ENCODE measurements around the gene PRPF38B. TPM values are rescaled to one million over a fixed set of nuclear protein-coding genes. Genes with fewer than 3 reads are reported as not detected.
A peak's percentile ranks its signal among the peaks of the same experiment; 100 is the strongest.

PRPF38B gene
- total RNA-seq, 5 donors from 2014 or later (not counting 1 experiment from before 2014, with no cell fraction given) = 109 to 130 (median 110) TPM

GRCh38 chr1:108646265-108646647, 45.9 kb upstream of the PRPF38B start:
- Histone ChIP-seq H3K27ac (ENCODE audit: low read length) (peak overlapping the region; percentile 97), H3K27me3 (replicated peaks in 1 of 2; ENCODE audit: control insufficient read depth in 2 of 2, extremely low read depth in 1 of 2, insufficient read depth in 2 of 2, low read length in 1 of 2) (no peaks in the 10 kb centered on the region), H3K9me3 (no peaks in the 10 kb centered on the region), H3K4me3 (ENCODE audit: control insufficient read depth in 1 of 2, extremely low read depth in 1 of 2, low read length in 1 of 2) (peak overlapping the region in 1 of 2 donors; percentile 7), H3K4me1 (ENCODE audit: control insufficient read depth in 1 of 2, extremely low read depth in 1 of 2, insufficient read depth in 2 of 2, low read length in 2 of 2) (peaks cover 42 to 55% of the 10 kb centered on the region in 2 experiments), H3K36me3 (ENCODE audit: control insufficient read depth in 2 of 2, extremely low read depth in 1 of 2, insufficient read depth in 1 of 2, low read length in 1 of 2) (peaks cover 0 to 18% of the 10 kb centered on the region in 2 donors)
- Mint-ChIP-seq H3K27me3 (no peaks in the 10 kb centered on the region), H3K27ac (peak overlapping the region; percentile 99), H3K4me1 (peaks cover 64 to 66% (median 65%) of the 10 kb centered on the region in 3 donors), H3K4me3 (peak overlapping the region; percentile 49 to 75 (median 66)), H3K36me3 (peaks cover 33% of the 10 kb centered on the region), H3K9me3 (peaks cover 0 to 6% (median 6%) of the 10 kb centered on the region in 3 donors)
- POLR2A ChIA-PET = interaction anchor here (0.5 to 3.8 kb wide), 11 partner anchors 13 to 683 kb away, joined by 3 to 45 read pairs (median 7); partner anchors contain the start of genes HENMT1 (in 2 of the 2), PRPF38B (in 2 of the 2) and EEIG2 (in 1 of the 2)
- 82% methylated on average over 2 of the region's 4 CpGs for WGBS (ENCODE audit: insufficient coverage)
- CTCF ChIA-PET = interaction anchor here (1.2 to 5.2 kb wide), 8 partner anchors 13 to 135 kb away, joined by 3 to 54 read pairs (median 11); partner anchors contain the start of genes EEIG2 (in 1 of the 2), HENMT1 (in 1 of the 2) and PRPF38B (in 1 of the 2)
- ATAC-seq (replicated peaks in 1 of 4) = no peak
- no peak for DNase-seq

- H3K4me3 ChIP-seq (ENCODE audit: control insufficient read depth in 1 of 2, extremely low read depth in 1 of 2, low read length in 1 of 2) = peak overlapping the region in 1 of 2 donors; percentile 7
- 19% methylated on average over 11 of the region's 11 CpGs for WGBS (ENCODE audit: insufficient coverage)
- ChIA-PET CTCF (interaction anchor here (0.5 to 5.2 kb wide), 10 partner anchors 13 to 395 kb away, joined by 3 to 54 read pairs (median 6); partner anchors contain the start of genes EEIG2 (in 1 of the 2), HENMT1 (in 1 of the 2), PRPF38B (in 1 of the 2) and WDR47 (in 1 of the 2)), POLR2A (interaction anchor here (0.5 to 3.8 kb wide), 12 partner anchors 13 to 683 kb away, joined by 3 to 45 read pairs (median 6); partner anchors contain the start of genes HENMT1 (in 2 of the 2), PRPF38B (in 2 of the 2) and EEIG2 (in 1 of the 2))
- no peaks in the 10 kb centered on the region for H3K9me3 ChIP-seq
- peaks cover 42 to 55% of the 10 kb centered on the region in 2 experiments for H3K4me1 ChIP-seq (ENCODE audit: control insufficient read depth in 1 of 2, extremely low read depth in 1 of 2, insufficient read depth in 2 of 2, low read length in 2 of 2)
- H3K27me3 ChIP-seq (replicated peaks in 1 of 2; ENCODE audit: control insufficient read depth in 2 of 2, extremely low read depth in 1 of 2, insufficient read depth in 2 of 2, low read length in 1 of 2) = no peaks in the 10 kb centered on the region
- H3K9me3 Mint-ChIP-seq = peaks cover 0 to 6% (median 6%) of the 10 kb centered on the region in 3 donors
- peak overlapping the region; percentile 49 to 75 (median 66) for H3K4me3 Mint-ChIP-seq
- H3K27ac Mint-ChIP-seq = peak overlapping the region; percentile 99
- DNase-seq = peak; percentile 53 to 88 (median 76)
- H3K36me3 Mint-ChIP-seq = peaks cover 38% of the 10 kb centered on the region
- peaks cover 61 to 65% (median 63%) of the 10 kb centered on the region in 3 donors for H3K4me1 Mint-ChIP-seq
- H3K27me3 Mint-ChIP-seq = no peaks in the 10 kb centered on the region
- ATAC-seq (replicated peaks in 1 of 4) = peak; percentile 74 to 80 (median 78)
- H3K36me3 ChIP-seq (ENCODE audit: control insufficient read depth in 2 of 2, extremely low read depth in 1 of 2, insufficient read depth in 1 of 2, low read length in 1 of 2) = peaks cover 0 to 18% of the 10 kb centered on the region in 2 donors
- H3K27ac ChIP-seq (ENCODE audit: low read length) = peak overlapping the region; percentile 97
These were observed 45.4 kb upstream of the PRPF38B start for GRCh38 chr1:108646648-108647269.

- no CpG with 5 or more reads among the region's 2 CpGs for WGBS (ENCODE audit: insufficient coverage)
- H3K4me1 ChIP-seq (ENCODE audit: control insufficient read depth in 1 of 2, extremely low read depth in 1 of 2, insufficient read depth in 2 of 2, low read length in 2 of 2) = peaks cover 0 to 9% of the 10 kb centered on the region in 2 experiments
- peak overlapping the region; percentile 54 to 56 for H3K27ac Mint-ChIP-seq
- H3K27me3 ChIP-seq (replicated peaks in 1 of 2; ENCODE audit: control insufficient read depth in 2 of 2, extremely low read depth in 1 of 2, insufficient read depth in 2 of 2, low read length in 1 of 2) = no peaks in the 10 kb centered on the region
- POLR2A ChIA-PET = no interaction called here
- no peak overlapping the region for H3K4me3 ChIP-seq (ENCODE audit: control insufficient read depth in 1 of 2, extremely low read depth in 1 of 2, low read length in 1 of 2)
- H3K27ac ChIP-seq (ENCODE audit: low read length) = no peak overlapping the region
- CTCF ChIA-PET = no interaction called here
- peaks cover 0 to 31% of the 10 kb centered on the region in 2 donors for H3K36me3 ChIP-seq (ENCODE audit: control insufficient read depth in 2 of 2, extremely low read depth in 1 of 2, insufficient read depth in 1 of 2, low read length in 1 of 2)
- no peak overlapping the region for H3K4me3 Mint-ChIP-seq
- peaks cover 62% of the 10 kb centered on the region for H3K36me3 Mint-ChIP-seq
- H3K9me3 ChIP-seq = no peaks in the 10 kb centered on the region
- peak in 1 of 35 experiments; percentile 34 for DNase-seq
- H3K27me3 Mint-ChIP-seq = no peaks in the 10 kb centered on the region
- ATAC-seq (replicated peaks in 1 of 4) = peak in 1 of 4 experiments; percentile 26
- peaks cover 10 to 22% (median 12%) of the 10 kb centered on the region in 3 donors for H3K4me1 Mint-ChIP-seq
- H3K9me3 Mint-ChIP-seq = no peaks in the 10 kb centered on the region
These were observed 38.5 kb upstream of the PRPF38B start for GRCh38 chr1:108653431-108654105.

GRCh38 chr1:108657356-108658080, 34.6 kb upstream of the PRPF38B start:
- H3K27me3 Mint-ChIP-seq = no peaks in the 10 kb centered on the region
- DNase-seq (no peak), ATAC-seq (replicated peaks in 1 of 4) (no peak)
- 80% methylated on average over 1 of the region's 5 CpGs for WGBS (ENCODE audit: insufficient coverage)
- H3K27ac Mint-ChIP-seq = peak overlapping the region; percentile 67 to 77
- Histone ChIP-seq H3K9me3 (no peaks in the 10 kb centered on the region), H3K4me3 (ENCODE audit: control insufficient read depth in 1 of 2, extremely low read depth in 1 of 2, low read length in 1 of 2) (no peak overlapping the region), H3K27me3 (replicated peaks in 1 of 2; ENCODE audit: control insufficient read depth in 2 of 2, extremely low read depth in 1 of 2, insufficient read depth in 2 of 2, low read length in 1 of 2) (no peaks in the 10 kb centered on the region), H3K4me1 (ENCODE audit: control insufficient read depth in 1 of 2, extremely low read depth in 1 of 2, insufficient read depth in 2 of 2, low read length in 2 of 2) (peaks cover 8 to 24% of the 10 kb centered on the region in 2 experiments), H3K27ac (ENCODE audit: low read length) (no peak overlapping the region), H3K36me3 (ENCODE audit: control insufficient read depth in 2 of 2, extremely low read depth in 1 of 2, insufficient read depth in 1 of 2, low read length in 1 of 2) (peaks cover 0 to 15% of the 10 kb centered on the region in 2 donors)
- H3K4me3 Mint-ChIP-seq = no peak overlapping the region
- ChIA-PET POLR2A (interaction anchor here in 1 of 2 donors (0.7 kb wide), 1 partner anchor 24 kb away, joined by 7 read pairs; no protein-coding TSS in a partner anchor), CTCF (interaction anchor here in 1 of 2 donors (0.7 kb wide), 1 partner anchor 33 kb away, joined by 5 read pairs; no protein-coding TSS in a partner anchor)
- H3K9me3 Mint-ChIP-seq = no peaks in the 10 kb centered on the region
- peaks cover 27 to 47% (median 36%) of the 10 kb centered on the region in 3 donors for H3K4me1 Mint-ChIP-seq
- peaks cover 25% of the 10 kb centered on the region for H3K36me3 Mint-ChIP-seq

GRCh38 chr1:108661030-108661609, 31.0 kb upstream of the PRPF38B start, which contains the start of gene HENMT1:
HENMT1 (minus strand) TSS chr1:108661093; CDS start chr1:108659884, 1,209 bp downstream.
- Mint-ChIP-seq H3K9me3 (no peaks in the 10 kb centered on the region), H3K27me3 (no peaks in the 10 kb centered on the region), H3K4me1 (peaks cover 35 to 48% (median 40%) of the 10 kb centered on the region in 3 donors), H3K27ac (peak within 1 kb of the TSS; percentile 94 to 95), H3K4me3 (peak within 1 kb of the TSS; percentile 80 to 85 (median 82)), H3K36me3 (peaks cover 11% of the 10 kb centered on the region)
- ATAC-seq (replicated peaks in 1 of 4) = peak; percentile 89 to 91 (median 90)
- Histone ChIP-seq H3K4me3 (ENCODE audit: control insufficient read depth in 1 of 2, extremely low read depth in 1 of 2, low read length in 1 of 2) (peak within 1 kb of the TSS; percentile 58 to 62), H3K27me3 (replicated peaks in 1 of 2; ENCODE audit: control insufficient read depth in 2 of 2, extremely low read depth in 1 of 2, insufficient read depth in 2 of 2, low read length in 1 of 2) (no peaks in the 10 kb centered on the region), H3K36me3 (ENCODE audit: control insufficient read depth in 2 of 2, extremely low read depth in 1 of 2, insufficient read depth in 1 of 2, low read length in 1 of 2) (peaks cover 0 to 6% of the 10 kb centered on the region in 2 donors), H3K9me3 (no peaks in the 10 kb centered on the region), H3K27ac (ENCODE audit: low read length) (peak within 1 kb of the TSS; percentile 98), H3K4me1 (ENCODE audit: control insufficient read depth in 1 of 2, extremely low read depth in 1 of 2, insufficient read depth in 2 of 2, low read length in 2 of 2) (peaks cover 8 to 17% of the 10 kb centered on the region in 2 experiments)
- peak; percentile 70 to 93 (median 81) for DNase-seq
- ChIA-PET POLR2A (interaction anchor here (0.7 to 2.7 kb wide), 8 partner anchors 10 to 101 kb away, joined by 3 to 45 read pairs (median 6); partner anchors contain the start of genes PRPF38B (in 2 of the 2) and EEIG2 (in 1 of the 2)), CTCF (interaction anchor here (0.6 to 4.5 kb wide), 13 partner anchors 14 to 753 kb away, joined by 3 to 33 read pairs (median 6); partner anchors contain the start of genes EEIG2 (in 1 of the 2) and PRPF38B (in 1 of the 2))
- under 1% methylated on average over 74 of the region's 81 CpGs for WGBS (ENCODE audit: insufficient coverage)
